Measurements from ENCODE around the gene HEY2.

GRCh38 chr6:125766641-125767040 is 17.2 kb downstream of the HEY2 start:
- no peak for TF ChIP-seq POLR2A (IDR thresholded peaks at IDR 0.05)
- TF ChIP-seq CTCF (IDR thresholded peaks at IDR 0.05), result no peak
- no peak for TF ChIP-seq POLR2AphosphoS5 (IDR thresholded peaks at IDR 0.05; ENCODE audit: insufficient read depth in 1 of 2, low read depth in 1 of 2)
